HepG2 (cell line): Measurements from ENCODE around the gene C17orf75. TPM values are rescaled to one million over a fixed set of nuclear protein-coding genes. Genes with fewer than 3 reads are reported as not detected.

Experiments
- CCDC6 ChIP-seq: sonication (generic); formaldehyde crosslinking; IDR thresholded peaks from 2 replicates; pipeline ENCODE4 v1.8.1; 2022; ENCODE audit warnings: mild to moderate bottlenecking, missing genetic modification reagents, moderate library complexity
- CEBPG ChIP-seq: IDR thresholded peaks from 2 replicates; pipeline ENCODE4 v1.6.1; 2016
- GLI4 ChIP-seq: sonication (generic); formaldehyde crosslinking; IDR thresholded peaks from 2 replicates; pipeline ENCODE4 v1.5.1; 2020; ENCODE audit warnings: missing genetic modification reagents, mild to moderate bottlenecking, moderate library complexity, borderline replicate concordance
- KDM3A ChIP-seq: IDR thresholded peaks from 2 replicates; pipeline ENCODE4 v1.6.1; 2018; ENCODE audit warnings: low read depth, missing compliant biosample characterization
- NR2F2 ChIP-seq: IDR thresholded peaks from 2 replicates; pipeline ENCODE4 v1.6.1; 2012; ENCODE audit warnings: low read depth, inconsistent platforms, borderline replicate concordance
- RORA ChIP-seq: sonication (generic); formaldehyde crosslinking; IDR thresholded peaks from 2 replicates; pipeline ENCODE4 v1.5.0; 2020; ENCODE audit warnings: mild to moderate bottlenecking, missing genetic modification reagents, moderate library complexity
- SETDB1 ChIP-seq: sonication (generic); formaldehyde crosslinking; IDR thresholded peaks from 2 replicates; pipeline ENCODE4 v1.5.1; 2020; ENCODE audit warnings: missing genetic modification reagents, mild to moderate bottlenecking, borderline replicate concordance
- ZBTB21 ChIP-seq: sonication (generic); formaldehyde crosslinking; IDR thresholded peaks from 2 replicates; pipeline ENCODE4 v1.4.0; 2020; ENCODE audit warnings: missing genetic modification reagents
- ZEB1 ChIP-seq: IDR thresholded peaks from 2 replicates; pipeline ENCODE4 v1.6.1; 2012; ENCODE audit warnings: mild to moderate bottlenecking, low read depth, inconsistent platforms; ENCODE audit not compliant: insufficient replicate concordance
- ZFY ChIP-seq: sonication (generic); formaldehyde crosslinking; IDR thresholded peaks from 2 replicates; pipeline ENCODE4 v1.4.0; 2020; ENCODE audit warnings: missing genetic modification reagents
- ZIK1 ChIP-seq: sonication (generic); formaldehyde crosslinking; IDR thresholded peaks from 2 replicates; pipeline ENCODE4 v1.5.0; 2020; ENCODE audit warnings: mild to moderate bottlenecking, low read depth, missing genetic modification reagents, borderline replicate concordance
- ZNF225 ChIP-seq: sonication (generic); formaldehyde crosslinking; IDR thresholded peaks from 2 replicates; pipeline ENCODE4 v1.4.0; 2020; ENCODE audit warnings: mild to moderate bottlenecking, missing genetic modification reagents
- ZNF24 ChIP-seq: fragments of 450-650 bp; IDR thresholded peaks from 2 replicates; pipeline ENCODE4 v1.6.1; 2017; ENCODE audit warnings: antibody characterized with exemption, mild to moderate bottlenecking
- polyA plus RNA-seq, 8 experiments: library from polyadenylated mRNA; depleted of rRNA in 3 of 8; stranded (reverse) in 7 of 8; unstranded in 1 of 8; fragments of >200 nt; fragmentation: Illumina TruSeq in 4 of 8; extraction: Trizol in 4 of 8; gene quantifications; 2 replicates each; pipeline versions ENCODE4 v1.2.1 to v1.2.3, GENCODE V29; 2011 to 2016; ENCODE audit warnings: low read depth in 4 of 8, missing spikeins in 1 of 8, mixed read lengths in 1 of 8; ENCODE audit not compliant: insufficient read depth in 1 of 8
- total RNA-seq, 5 experiments: library from RNA; depleted of rRNA; stranded (reverse); fragments of >200 nt; fragmentation: Illumina TruSeq; extraction: Trizol; gene quantifications; 2 replicates each; pipeline ENCODE4 v1.2.3, GENCODE V29; 2016; ENCODE audit warnings: low read depth in 1 of 5
- TF ChIP-seq, protein P1 (sequence below): sonication (generic); formaldehyde crosslinking; IDR thresholded peaks from 2 replicates; pipeline ENCODE4 v1.5.0; 2020; ENCODE audit warnings: mild to moderate bottlenecking, missing genetic modification reagents
- TF ChIP-seq, protein P2 (sequence below): sonication (generic); formaldehyde crosslinking; IDR thresholded peaks from 2 replicates; pipeline ENCODE4 v1.4.0; 2020; ENCODE audit warnings: missing genetic modification reagents
- TF ChIP-seq, protein P3 (sequence below): sonication (generic); formaldehyde crosslinking; IDR thresholded peaks from 2 replicates; pipeline ENCODE4 v1.5.0; 2020; ENCODE audit warnings: missing genetic modification reagents, mild to moderate bottlenecking, borderline replicate concordance
- TF ChIP-seq, protein P4 (sequence below): sonication (generic); formaldehyde crosslinking; IDR thresholded peaks from 2 replicates; pipeline ENCODE4 v1.4.0; 2020; ENCODE audit warnings: mild to moderate bottlenecking, missing genetic modification reagents

Gene C17orf75
- total and polyA plus RNA-seq, 2 of the 13 experiments (the other 11 are each of a cell fraction or from before 2014, with no cell fraction given), result 16.2 to 33.0 TPM

DNA sequence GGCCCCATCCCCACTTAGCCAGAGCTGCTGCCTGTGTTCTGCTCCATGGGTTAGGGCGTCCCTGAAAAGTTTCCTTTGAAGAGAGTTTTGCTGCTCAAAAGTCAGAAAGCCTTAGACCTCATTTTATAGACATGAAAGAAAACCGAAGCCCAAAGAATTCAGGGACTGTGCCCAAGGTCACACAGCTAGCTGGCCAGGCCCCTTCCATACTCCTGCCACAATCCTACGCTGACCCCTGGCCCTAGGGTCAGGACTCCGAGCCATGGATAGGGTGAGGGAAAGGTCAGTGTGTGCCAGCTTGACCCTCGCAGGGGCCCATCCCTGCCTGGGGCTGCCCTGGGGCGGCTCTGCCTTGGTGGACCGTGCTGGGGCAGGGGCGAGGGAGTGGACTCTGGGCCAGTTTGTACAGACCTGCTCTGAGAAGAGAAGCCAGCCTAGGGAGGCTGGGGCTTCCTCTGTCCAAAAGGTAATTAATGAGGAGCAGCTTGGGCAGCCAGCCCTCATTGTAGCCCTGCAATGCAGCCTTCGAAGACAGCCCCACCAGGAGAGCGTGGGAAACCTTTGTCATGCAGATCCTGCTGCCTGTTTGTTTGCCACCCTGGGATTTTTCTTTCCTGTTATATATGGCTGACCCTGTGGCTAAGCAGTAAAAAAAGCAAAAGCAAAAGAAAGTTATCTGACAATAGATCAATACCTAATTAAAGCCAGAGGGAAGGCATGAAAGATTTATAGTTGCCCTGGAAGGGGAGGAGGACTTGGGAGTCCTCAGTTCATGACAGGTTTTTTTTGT is 38.9 kb downstream of the C17orf75 start (continued):
- TF ChIP-seq, protein P1, sequence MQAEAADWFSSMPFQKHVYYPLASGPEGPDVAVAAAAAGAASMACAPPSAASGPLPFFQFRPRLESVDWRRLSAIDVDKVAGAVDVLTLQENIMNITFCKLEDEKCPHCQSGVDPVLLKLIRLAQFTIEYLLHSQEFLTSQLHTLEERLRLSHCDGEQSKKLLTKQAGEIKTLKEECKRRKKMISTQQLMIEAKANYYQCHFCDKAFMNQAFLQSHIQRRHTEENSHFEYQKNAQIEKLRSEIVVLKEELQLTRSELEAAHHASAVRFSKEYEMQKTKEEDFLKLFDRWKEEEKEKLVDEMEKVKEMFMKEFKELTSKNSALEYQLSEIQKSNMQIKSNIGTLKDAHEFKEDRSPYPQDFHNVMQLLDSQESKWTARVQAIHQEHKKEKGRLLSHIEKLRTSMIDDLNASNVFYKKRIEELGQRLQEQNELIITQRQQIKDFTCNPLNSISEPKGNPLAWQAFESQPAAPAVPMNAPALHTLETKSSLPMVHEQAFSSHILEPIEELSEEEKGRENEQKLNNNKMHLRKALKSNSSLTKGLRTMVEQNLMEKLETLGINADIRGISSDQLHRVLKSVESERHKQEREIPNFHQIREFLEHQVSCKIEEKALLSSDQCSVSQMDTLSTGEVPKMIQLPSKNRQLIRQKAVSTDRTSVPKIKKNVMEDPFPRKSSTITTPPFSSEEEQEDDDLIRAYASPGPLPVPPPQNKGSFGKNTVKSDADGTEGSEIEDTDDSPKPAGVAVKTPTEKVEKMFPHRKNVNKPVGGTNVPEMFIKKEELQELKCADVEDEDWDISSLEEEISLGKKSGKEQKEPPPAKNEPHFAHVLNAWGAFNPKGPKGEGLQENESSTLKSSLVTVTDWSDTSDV (CRISPR knock-in tag), result no peak
- TF ChIP-seq GLI4 (no peak), SETDB1 (CRISPR knock-in tag) (no peak), ZFY (CRISPR knock-in tag) (0 out of 2 replicates have a peak, but pooled peaks have one; percentile 24), ZNF225 (peak; percentile 76; the same call in 1 of the 2 replicates), KDM3A (CRISPR knock-in tag) (no peak; the same call in 1 of the 2 replicates), ZNF24 (no peak), NR2F2 (peak; percentile 99), ZIK1 (CRISPR knock-in tag) (no peak), ZEB1 (peak; percentile 70), CEBPG (no peak), CCDC6 (no peak), ZBTB21 (CRISPR knock-in tag) (no peak), RORA (CRISPR knock-in tag) (no peak)
- TF ChIP-seq, protein P2, sequence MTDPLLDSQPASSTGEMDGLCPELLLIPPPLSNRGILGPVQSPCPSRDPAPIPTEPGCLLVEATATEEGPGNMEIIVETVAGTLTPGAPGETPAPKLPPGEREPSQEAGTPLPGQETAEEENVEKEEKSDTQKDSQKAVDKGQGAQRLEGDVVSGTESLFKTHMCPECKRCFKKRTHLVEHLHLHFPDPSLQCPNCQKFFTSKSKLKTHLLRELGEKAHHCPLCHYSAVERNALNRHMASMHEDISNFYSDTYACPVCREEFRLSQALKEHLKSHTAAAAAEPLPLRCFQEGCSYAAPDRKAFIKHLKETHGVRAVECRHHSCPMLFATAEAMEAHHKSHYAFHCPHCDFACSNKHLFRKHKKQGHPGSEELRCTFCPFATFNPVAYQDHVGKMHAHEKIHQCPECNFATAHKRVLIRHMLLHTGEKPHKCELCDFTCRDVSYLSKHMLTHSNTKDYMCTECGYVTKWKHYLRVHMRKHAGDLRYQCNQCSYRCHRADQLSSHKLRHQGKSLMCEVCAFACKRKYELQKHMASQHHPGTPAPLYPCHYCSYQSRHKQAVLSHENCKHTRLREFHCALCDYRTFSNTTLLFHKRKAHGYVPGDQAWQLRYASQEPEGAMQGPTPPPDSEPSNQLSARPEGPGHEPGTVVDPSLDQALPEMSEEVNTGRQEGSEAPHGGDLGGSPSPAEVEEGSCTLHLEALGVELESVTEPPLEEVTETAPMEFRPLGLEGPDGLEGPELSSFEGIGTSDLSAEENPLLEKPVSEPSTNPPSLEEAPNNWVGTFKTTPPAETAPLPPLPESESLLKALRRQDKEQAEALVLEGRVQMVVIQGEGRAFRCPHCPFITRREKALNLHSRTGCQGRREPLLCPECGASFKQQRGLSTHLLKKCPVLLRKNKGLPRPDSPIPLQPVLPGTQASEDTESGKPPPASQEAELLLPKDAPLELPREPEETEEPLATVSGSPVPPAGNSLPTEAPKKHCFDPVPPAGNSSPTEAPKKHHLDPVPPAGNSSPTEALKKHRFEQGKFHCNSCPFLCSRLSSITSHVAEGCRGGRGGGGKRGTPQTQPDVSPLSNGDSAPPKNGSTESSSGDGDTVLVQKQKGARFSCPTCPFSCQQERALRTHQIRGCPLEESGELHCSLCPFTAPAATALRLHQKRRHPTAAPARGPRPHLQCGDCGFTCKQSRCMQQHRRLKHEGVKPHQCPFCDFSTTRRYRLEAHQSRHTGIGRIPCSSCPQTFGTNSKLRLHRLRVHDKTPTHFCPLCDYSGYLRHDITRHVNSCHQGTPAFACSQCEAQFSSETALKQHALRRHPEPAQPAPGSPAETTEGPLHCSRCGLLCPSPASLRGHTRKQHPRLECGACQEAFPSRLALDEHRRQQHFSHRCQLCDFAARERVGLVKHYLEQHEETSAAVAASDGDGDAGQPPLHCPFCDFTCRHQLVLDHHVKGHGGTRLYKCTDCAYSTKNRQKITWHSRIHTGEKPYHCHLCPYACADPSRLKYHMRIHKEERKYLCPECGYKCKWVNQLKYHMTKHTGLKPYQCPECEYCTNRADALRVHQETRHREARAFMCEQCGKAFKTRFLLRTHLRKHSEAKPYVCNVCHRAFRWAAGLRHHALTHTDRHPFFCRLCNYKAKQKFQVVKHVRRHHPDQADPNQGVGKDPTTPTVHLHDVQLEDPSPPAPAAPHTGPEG (CRISPR knock-in tag), result no peak
- TF ChIP-seq, protein P3, sequence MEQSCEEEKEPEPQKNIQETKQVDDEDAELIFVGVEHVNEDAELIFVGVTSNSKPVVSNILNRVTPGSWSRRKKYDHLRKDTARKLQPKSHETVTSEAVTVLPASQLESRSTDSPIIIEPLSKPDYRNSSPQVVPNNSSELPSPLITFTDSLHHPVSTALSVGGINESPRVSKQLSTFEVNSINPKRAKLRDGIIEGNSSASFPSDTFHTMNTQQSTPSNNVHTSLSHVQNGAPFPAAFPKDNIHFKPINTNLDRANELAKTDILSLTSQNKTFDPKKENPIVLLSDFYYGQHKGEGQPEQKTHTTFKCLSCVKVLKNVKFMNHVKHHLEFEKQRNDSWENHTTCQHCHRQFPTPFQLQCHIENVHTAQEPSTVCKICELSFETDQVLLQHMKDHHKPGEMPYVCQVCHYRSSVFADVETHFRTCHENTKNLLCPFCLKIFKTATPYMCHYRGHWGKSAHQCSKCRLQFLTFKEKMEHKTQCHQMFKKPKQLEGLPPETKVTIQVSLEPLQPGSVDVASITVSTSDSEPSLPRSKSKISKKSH, result peak; percentile 55; the same call in 1 of the 2 replicates
- TF ChIP-seq, protein P4, sequence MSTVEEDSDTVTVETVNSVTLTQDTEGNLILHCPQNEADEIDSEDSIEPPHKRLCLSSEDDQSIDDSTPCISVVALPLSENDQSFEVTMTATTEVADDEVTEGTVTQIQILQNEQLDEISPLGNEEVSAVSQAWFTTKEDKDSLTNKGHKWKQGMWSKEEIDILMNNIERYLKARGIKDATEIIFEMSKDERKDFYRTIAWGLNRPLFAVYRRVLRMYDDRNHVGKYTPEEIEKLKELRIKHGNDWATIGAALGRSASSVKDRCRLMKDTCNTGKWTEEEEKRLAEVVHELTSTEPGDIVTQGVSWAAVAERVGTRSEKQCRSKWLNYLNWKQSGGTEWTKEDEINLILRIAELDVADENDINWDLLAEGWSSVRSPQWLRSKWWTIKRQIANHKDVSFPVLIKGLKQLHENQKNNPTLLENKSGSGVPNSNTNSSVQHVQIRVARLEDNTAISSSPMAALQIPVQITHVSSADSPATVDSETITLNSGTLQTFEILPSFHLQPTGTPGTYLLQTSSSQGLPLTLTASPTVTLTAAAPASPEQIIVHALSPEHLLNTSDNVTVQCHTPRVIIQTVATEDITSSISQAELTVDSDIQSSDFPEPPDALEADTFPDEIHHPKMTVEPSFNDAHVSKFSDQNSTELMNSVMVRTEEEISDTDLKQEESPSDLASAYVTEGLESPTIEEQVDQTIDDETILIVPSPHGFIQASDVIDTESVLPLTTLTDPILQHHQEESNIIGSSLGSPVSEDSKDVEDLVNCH (CRISPR knock-in tag), result no peak
